Stimulated activated CD4-positive, alpha-beta T cell treated with anti-CD3 and anti-CD28 coated beads, Interleukin-2, amount 100 ng/mL, for 24 hours (primary cell): ENCODE data around the gene ING4.
"Not testable (repeated sequence)": the region's sequence is repeated elsewhere in the genome, so short reads cannot be mapped to it uniquely, and the experiment has no call there.

Experiments used
- DNase-seq, 2 donors: peaks; one replicate each; pipeline ENCODE4 v3.0.0-alpha.2; 2020

ING4 gene

DNA sequence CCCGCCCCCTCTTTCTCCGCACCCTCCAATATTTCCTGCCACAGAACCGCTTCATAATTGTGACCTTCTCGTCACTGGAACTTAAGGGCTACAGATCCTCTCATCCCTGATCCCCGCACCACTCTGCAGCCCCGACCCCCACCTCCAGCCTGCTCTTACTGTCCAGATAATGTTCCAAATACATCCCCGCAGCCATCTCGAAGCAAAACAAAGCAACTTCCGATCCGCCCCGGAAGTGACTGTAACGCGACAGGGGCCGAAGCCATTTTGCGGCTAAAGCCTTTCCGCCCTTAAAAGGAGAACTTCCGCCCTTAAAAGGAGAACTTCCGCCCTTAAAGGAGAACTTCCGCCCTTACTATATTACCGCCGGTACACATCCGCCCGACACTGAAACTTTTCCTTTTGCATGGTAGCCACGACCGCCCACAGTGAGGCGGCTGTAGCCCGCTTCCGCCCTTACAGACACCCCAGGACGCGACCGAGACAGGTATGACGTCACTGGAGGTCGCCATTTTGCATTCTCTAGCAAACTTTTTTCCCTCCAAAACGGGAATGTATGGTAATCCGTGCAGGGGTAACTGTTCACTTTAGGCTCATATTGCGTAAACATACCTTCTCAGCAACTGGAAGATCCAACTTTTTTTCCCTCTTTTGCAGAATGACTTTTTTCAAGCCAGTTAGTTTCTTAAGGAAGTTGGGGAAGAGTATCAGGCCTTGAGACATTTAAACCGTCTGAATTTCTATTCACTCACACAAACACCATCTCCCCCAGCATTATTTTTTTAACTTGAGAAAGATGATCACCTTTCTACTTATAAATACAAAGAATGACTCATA is at the start of gene ING4:
TSS of gene ING4 (minus strand) at position 214 of the 837 bp plus-strand sequence. CDS start at position 196, 18 bp downstream.
- peak; percentile 93 to 95 for DNase-seq

GRCh38 chr12:6708960-6709394 is 46.1 kb upstream of the ING4 start:
- peak in 1 of 2 donors; percentile 14 for DNase-seq

- DNase-seq, result not testable (repeated sequence)
Observed at GRCh38 chr12:6708351-6708750, 45.4 kb upstream of the ING4 start.

- no peak for DNase-seq
Observed at GRCh38 chr12:6703631-6704030, 40.7 kb upstream of the ING4 start.

DNA sequence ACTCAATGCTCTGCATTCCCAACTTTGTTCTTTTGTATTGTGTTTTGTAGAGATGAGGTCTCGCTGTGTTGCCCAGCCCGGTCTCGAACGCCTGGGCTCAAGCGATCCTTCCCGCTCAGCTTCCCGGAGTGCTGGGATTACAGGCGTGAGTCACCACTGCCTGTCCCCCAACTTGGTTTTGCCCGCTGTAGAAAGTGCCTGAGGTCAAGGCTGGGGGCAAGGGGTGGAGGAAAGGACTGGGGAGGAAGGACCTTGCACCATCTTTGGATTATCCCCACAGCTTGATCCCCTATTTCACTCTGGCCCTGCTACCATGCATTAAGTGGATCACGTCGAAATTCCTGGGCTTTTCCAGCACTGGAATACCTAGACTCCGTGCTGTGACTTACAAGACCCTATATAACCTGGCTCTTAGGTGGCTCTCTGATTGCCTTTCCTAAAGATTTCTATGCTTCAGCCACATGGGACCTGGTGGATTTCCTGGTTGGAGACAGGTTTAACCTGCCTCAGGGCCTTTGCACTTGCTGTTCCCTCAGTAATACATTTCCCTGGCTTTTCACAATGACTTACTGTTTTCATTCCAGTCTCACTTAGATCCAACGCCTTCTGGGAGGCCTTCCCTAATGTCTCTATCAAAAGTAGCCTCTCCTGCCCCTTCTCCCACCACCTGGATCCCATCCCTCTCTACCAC is 38.3 kb upstream of the ING4 start:
- no peak for DNase-seq

GRCh38 chr12:6700646-6701051 is 37.7 kb upstream of the ING4 start, which contains the start of gene PIANP:
Gene PIANP (minus strand): TSS chr12:6700815. CDS start chr12:6698061, 2,754 bp downstream.
- peak; percentile 53 to 62 for DNase-seq

- peak; percentile 26 to 37 for DNase-seq
Observed at GRCh38 chr12:6699989-6700645, 37.2 kb upstream of the ING4 start.

- DNase-seq, result no peak
Observed at GRCh38 chr12:6699259-6699988, 36.5 kb upstream of the ING4 start.

DNA sequence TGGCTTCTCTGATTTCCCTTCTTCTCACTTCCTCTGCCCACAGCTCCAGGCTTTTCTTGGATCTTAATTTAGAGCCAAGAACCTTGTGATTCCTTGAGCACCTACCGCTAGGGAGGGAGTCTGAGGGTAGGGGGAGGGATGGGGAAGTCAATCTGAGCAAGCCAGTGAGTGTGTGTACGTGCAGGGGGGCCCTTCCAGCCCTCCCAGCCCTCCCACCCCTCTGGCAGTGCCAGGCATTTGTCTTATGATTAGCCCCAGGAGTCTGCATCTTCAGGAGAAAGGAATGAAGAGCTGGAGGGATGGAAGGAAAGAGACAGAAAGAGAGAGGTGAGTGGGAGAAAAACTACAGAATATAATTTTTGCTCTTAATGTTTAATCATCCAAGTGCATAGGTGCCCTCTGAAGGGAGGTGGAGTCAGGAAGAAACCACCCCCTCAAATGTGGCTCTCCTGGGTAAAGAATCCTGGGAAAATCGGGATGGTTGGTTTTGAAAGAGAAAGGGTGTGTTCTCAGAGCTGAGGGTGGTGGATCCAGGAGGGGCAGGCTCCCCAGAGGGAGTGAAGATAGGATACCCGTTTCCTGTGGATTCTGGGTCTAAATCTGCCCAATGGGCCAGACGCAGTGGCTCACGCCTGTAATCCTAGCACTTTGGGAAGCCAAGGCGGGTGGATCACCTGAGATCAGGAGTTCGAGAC is 35.6 kb upstream of the ING4 start:
- DNase-seq, result no peak

- DNase-seq, result no peak
Observed at GRCh38 chr12:6697584-6698351, 34.8 kb upstream of the ING4 start.

GRCh38 chr12:6696690-6697583 is 34.0 kb upstream of the ING4 start:
- no peak for DNase-seq

GRCh38 chr12:6695313-6696045 is 32.6 kb upstream of the ING4 start:
- DNase-seq, result no peak

GRCh38 chr12:6694701-6695100 is 31.8 kb upstream of the ING4 start:
- DNase-seq, result no peak

DNA sequence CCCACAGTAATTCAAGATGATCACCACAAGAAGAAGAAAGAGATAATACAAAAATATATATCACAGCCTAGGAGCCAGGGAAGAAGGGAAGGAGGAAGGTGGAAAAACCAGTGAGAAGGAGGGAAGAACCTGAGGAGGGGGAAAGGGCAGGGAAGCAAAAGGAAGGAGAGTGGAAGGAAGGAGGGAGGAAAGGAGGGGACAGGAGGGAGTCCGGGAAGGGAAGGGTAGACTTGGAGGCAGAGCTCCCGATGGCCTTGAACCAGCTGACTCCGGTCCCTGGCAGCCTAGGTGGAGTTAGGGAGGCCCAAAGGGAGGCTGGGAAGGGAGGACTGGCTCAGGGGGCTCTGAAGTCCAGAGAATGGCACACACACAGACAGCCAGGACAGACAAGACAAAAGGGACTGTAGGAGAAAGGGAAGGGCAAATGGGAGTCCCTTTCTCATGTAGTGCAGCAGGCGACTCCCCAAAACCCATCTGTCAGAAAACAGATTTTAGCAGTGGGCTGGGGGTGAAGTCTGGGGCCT is 31.0 kb upstream of the ING4 start:
- no peak for DNase-seq

DNA sequence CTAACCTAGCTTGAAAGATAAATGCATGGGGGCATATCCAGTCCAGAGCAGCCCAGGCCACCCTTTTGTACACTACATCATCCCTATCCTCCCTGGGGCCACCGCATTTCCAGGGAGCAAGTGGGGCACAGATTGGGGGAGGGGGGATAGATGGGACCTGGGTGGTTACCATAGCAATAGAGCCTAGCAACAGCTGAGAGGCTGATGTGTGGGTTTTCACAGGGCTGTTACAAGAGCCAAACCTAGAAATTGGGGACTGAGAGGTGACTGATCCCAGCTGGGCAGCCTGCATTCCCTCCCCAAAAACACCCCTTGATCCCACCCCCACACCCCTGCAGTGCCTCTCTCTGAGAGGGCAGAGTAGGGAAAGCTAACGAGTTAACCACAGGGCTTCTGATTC is 30.0 kb upstream of the ING4 start:
- DNase-seq, result no peak

- DNase-seq, result no peak
Observed at GRCh38 chr12:6691473-6691872, 28.6 kb upstream of the ING4 start.

DNA sequence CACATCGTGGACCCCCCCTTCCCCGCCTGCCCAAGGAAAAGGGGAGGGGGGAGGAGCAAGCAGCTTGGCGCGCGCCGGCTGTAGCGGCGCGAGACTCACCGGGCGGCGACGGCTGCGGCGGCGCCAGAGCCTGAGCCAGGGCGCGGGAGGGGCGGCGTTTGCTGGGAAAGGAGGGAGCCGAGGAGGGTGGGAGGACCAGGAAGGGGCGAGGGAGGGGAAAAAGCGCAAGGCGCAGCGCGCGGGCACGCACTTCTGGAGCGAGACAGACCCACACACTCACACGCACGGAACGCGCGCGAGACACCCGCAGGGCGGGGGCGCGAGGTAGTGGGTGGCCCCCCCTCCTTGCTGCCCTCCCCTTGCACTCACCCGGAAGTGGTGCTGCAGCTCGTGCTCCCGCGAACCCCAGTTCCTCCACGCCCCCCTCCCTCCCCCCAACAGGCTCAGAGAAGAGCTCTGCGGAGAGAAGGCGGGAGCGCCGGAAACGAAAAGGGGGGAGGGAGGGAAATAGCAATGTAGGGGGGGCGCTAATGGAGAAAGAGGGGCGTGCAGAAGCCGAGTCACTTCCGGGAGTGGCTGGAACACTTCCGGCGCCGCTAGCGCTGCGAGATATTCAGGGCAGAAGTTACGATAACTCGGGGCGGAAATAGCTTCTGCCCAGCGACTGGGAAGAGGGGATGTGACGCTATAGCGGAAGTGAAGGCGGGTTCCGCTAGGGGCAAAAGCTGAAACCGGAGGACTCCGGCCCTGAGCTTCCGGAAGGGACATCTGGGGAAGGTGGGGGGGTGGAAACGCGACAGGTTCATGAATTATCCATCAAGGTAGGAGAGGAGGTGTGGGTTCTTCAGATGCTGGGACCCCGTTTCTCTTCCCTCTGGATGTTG is 26.3 kb upstream of the ING4 start, which contains the start of gene ZNF384:
TSS of gene ZNF384 (minus strand) at position 377 of the 884 bp plus-strand sequence. CDS start 9,855 bp downstream, outside the sequence.
- peak; percentile 91 to 93 for DNase-seq

DNA sequence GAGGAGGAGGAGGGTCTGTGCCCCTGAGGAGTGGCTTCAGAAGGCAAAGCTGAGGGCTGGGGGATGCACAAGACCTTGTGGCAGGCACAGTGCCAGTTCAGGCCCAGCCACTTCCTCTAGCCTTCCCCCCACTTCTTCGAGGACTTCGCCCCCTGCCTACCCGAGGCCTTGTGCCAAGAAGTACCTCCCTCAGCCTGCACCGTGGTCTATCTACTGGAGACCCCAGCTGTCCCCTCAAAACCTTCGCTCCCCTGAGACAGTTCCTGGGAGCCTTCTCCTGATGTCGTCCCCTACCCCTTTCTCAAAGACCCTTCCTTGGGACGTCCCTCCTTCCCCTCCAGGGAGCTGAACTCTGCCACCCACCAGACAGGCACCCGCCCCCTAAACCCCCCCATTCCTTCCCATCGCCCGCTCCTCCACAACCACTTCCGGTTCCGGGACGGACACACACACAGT is 25.7 kb upstream of the ING4 start:
- DNase-seq, result peak in 1 of 2 donors; percentile 46
